ENCODE data around the gene PARD6A.

Gene PARD6A

DNA sequence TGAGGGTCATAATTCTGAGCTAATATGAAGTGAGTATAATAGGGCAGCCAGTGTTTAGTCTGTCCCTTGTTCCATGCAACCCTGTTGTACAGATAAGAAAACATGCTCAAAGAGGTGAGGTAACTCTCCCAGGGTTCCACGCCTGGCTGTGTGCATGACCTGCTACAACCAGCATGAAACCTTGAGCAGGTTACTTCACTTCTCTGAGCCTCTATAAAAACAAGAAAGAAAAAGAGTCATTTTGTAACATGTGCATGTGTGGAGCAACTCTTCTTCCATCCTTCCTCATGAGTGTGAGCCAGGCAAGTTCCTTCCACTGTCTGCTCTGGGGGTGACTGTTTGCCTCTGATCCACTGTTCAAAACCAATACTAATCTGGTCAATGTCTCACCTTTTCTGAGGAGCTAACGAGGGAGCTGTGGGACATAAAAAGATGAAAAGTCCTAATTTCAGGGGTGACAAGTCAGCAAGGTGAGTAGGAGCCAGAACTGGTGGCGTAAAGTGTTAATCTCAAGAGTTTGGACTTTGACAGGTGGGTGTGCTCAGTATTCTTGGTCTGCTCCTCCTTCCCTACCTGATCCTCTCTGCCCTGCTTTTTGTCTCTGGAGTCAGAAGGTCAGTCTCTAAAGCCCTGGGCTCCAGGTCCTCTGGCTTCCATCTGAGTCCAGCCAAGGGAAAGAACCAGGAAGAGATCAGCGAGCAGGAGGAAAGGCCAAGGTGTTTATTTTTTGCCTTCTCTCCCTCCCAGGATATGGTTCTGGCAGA, 36.8 kb downstream of the PARD6A start:
- no peak for DNase-seq

- DNase-seq, result no peak
Observed at GRCh38 chr16:67699265-67699664, 38.5 kb downstream of the PARD6A start.

DNA sequence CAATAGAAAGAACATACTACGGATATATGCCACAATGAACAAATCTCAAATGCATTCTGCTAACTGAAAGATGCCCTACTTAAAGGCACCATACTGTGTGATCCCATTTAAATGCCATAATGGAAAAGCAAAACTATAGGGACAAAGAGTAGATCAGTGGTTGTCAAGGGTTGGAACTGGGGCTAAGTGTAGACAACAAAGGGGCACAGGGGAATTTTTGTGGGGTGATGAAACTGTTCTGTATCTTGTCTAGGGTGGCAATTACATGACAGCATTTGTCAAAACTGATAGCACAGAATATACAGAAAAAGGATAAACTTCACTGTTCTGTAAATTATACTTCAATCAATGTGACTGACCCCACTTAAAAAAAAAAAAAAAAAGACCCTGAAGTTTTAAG, 40.7 kb downstream of the PARD6A start:
- DNase-seq, result no peak

DNA sequence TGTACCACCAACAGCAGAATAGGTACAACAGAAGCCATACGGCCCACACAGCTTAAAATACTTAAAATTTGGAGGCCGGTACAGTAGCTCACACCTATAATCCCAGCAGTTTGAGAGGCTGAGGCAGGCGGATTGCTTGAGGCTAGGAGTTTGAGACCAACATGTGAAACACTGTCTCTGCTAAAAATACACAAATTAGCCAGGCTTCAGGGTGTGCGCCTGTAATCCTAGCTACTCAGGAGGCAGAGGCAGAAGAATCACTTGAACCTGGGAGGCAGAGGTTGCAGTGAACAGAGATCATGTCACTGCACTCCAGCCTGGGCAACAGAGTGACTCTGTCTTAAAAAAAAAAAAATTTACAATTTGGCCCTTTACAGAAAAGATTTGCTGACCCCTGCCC, 41.4 kb downstream of the PARD6A start:
- no peak for DNase-seq

DNA sequence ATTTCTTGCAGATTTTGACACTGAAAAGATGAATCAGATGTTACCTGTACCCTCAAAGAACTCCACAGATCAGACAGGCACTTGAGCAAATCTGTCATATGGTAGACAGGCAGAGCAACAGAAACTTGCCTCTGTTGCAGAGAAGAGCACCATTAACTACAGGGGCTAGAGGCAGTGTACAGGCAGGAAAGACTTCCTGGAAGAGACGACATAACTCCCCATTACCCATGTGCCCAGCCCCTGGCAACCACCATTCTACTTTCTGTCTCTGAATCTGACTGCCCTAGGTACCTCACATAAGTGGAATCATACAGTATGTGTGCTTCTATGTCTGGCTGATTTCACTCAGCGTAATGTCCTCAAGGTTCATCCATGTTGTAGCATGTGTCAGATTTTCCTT, 42.9 kb downstream of the PARD6A start:
- no peak for DNase-seq

- no peak for DNase-seq
Observed at GRCh38 chr16:67704110-67704509, 43.4 kb downstream of the PARD6A start.

- no peak for DNase-seq
Observed at GRCh38 chr16:67707210-67707609, 46.5 kb downstream of the PARD6A start.

DNA sequence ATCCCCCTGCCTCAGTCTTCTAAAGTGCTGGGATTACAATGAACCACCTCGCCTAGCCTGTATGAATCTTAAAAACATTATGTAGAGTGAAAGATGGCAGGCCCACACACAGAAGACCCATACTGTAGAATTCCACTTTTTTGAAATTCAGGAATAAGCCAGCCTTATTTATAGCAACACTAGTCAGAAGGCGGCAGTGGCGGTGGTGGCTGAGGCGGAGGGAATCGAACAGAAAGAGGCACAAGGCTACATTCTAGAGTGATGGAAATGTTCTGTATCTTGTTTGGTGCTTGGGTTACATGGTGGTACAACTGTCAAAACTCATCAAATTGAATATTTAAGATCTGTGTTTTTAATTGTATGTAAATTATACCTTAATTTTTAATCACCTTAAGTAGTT, 47.0 kb downstream of the PARD6A start:
- DNase-seq, result no peak

DNA sequence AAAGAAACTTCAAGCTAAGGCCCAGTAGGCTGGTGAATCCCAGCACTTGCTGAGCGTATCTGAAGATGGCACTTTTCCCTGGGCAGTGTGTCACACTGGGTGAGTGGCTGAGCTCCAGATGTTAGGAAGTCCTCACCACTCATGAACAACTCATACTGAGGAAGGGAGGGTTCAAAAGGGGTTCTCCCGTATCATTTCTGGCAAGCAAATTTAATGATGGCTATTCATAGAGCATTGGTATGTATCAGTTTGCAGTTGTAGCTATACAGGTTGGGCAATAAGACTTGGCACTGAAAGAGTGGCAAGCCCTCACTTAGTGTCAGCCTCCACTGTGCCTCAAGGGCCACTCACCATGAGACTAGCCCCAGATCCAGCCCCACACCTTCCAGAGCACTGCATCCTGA, 47.6 kb downstream of the PARD6A start:
- no peak for DNase-seq

DNA sequence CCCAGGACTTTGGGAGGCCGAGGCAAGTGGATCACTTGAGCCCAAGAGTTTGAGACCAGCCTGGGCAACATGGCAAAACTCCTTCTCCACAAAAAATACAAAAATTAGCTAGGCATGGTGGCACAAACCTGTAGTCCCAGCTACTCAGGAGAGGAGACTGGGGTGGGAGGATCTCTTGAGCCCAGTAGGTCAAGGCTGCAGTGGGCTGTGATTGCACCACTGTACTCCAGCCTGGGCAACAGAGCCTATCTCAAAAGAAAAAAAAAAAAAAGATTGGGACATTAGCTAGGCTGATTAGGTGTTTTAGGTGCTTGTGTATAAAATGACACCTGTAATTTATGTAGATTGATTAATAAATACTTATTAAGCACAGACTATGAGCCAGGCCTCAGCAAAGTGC, 48.3 kb downstream of the PARD6A start:
- no peak for DNase-seq

DNA sequence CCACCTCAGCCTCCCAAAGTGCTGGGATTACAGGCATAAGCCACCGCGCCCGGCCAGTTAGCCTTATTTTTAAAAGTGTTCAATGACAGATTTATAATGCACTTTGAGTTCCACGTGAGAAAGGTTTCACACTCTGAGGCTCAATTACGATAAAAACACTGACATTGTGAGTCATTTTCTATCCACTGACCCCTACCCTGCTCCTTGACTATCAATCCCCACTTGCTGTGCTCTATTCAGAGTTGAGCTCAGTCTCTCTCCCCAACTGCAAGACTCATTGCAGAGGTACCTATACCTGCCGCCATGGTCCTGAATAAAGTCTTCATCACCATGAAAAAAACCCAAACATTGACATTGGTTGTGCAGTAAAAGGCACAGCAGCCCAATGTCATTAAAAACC, 49.8 kb downstream of the PARD6A start:
- DNase-seq, result no peak

Data from NCI-H446 (cell line).